ENCODE results near the gene ZNF234. TPM values are rescaled to one million over a fixed set of nuclear protein-coding genes. Genes with fewer than 3 reads are reported as not detected.
A peak's percentile ranks its signal among the peaks of the same experiment; 100 is the strongest.
"Not testable (repeated sequence)": the region's sequence is repeated elsewhere in the genome, so short reads cannot be mapped to it uniquely, and the experiment has no call there.

Gene ZNF234
- total RNA-seq, 1 donor from 2014 or later, result 12.8 TPM

DNA sequence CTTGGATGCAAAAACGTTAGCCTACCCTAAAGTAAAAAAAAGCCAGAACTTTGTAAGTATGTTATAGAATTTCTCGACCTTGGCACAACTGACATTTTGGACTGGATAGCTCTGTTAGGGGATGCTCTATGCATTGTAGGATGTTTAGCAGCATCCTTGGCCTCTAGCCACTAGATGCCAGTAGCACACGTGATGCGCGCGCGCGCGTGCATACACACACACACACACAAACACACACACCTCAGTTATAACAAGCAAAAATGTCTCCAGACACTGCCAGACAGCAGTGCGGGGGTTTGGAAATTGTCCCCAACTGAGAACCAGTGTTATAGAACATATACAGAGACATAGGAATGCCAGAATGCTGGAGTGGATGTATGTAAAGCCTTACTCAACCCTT lies 40.8 kb downstream of the ZNF234 start:
- no peak for DNase-seq

DNA sequence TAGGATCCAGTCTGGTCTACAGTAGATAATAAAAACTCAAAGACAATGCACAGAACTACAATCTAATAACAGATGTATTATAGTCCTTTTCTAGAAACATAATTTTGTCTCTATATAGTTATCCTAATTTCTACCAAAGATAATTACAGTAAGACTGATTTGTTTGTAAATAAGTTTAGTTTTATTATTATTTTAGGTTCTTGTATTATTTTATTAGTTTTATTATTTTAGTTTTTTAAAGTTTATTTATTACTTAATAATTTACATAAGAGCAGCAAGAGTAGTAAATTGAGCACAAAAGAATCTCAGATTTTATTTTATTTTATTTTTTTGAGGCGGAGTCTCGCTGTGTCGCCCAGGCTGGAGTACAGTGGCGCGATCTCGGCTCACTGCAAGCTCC lies 48.7 kb downstream of the ZNF234 start:
- no peak for DNase-seq

DNA sequence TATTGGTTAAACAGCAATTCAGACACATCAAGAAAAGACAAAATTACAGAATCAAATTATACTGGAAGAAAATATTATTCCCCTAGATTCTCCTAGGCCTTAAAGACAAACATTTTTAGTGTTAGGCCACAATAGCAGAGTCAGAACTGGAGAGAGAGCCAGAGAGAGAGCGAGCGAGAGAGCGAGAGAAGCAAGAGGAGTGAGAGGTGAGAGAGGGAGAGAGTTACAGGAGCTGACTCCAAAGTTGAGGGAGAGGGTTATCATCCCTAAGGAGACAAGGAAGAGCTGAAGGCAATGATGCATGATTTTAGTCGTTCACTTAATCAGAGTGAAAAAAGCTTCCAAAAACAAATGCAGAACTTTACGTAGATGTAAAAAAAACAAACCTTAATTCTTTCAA lies 50.8 kb downstream of the ZNF234 start:
- no peak for DNase-seq

GRCh38 chr19:44196772-44197171 lies 55.4 kb downstream of the ZNF234 start:
- DNase-seq, result no peak

GRCh38 chr19:44202470-44202869 lies 61.1 kb downstream of the ZNF234 start:
- DNase-seq, result no peak

DNA sequence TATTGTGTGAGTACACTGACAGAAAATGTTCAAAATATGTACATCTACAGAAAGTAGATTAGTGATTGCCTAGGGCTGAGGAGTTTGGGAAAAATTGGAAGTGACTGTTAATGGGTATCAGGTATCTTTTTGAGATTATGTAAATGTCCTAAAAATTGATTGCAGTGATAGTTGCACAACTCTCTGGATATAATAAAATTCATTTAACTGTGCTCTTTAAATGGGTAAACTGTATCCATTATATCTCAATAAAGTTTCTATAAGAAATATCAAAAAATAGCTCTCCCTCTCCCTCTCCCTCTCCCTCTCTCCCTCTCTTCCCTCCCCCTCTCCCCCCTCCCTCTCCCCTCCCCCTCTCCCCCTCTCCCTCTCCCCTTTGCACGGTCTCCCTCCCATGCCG lies 61.6 kb downstream of the ZNF234 start:
- no peak for DNase-seq

DNA sequence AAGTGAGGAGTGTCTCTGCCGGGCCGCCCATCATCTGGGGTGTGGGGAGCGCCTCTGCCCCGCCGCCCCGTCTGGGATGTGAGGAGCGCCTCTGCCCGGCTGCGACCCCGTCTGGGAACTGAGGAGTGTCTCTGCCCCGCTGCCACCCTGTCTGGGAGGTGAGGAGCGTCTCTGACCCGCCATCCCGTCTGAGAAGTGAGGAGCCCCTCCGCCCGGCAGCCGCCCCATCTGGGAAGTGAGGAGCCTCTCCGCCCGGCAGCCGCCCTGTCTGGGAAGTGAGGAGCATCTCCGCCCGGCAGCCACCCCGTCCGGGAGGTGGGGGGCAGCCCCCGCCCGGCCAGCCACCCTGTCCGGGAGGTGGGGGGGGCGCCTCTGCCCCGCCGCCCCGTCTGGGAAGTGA lies 62.5 kb downstream of the ZNF234 start:
- DNase-seq, result not testable (repeated sequence)

DNA sequence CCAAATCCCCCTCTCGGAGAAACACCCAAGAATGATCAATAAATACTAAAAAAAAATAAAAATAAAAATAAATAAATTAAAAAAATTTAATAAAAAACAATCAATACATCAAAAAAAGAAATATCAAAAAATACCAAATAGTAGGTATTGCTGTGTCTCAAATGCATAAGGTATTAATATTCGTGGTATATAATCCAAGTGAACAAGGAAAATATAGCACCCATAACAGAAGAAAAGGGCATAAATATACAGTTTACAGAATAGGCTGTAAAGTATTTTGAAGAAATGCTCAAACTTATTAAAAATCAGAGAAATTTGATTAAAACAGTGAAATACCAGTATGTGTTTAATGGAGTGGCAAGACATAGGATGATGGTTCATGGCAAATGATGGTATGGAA lies 63.4 kb downstream of the ZNF234 start:
- DNase-seq, result no peak

GRCh38 chr19:44207126-44207803 lies 65.9 kb downstream of the ZNF234 start:
- peak; percentile 96 for DNase-seq

Other genes with a start within 250 kb of the ZNF234 start
- 15.1 TPM for gene ZNF45, start 206.3 kb upstream of the ZNF234 start, total RNA-seq
- 6.5 TPM for gene ZNF221, start 190.3 kb upstream of the ZNF234 start, total RNA-seq
- 8.4 TPM for gene ZNF155, start 157.4 kb upstream of the ZNF234 start, total RNA-seq
- gene ZNF230, start 138.6 kb upstream of the ZNF234 start, total RNA-seq, result 5.0 TPM
- 5.3 TPM for gene ZNF222, start 116.2 kb upstream of the ZNF234 start, total RNA-seq
- 7.1 TPM for gene ZNF223, start 89.5 kb upstream of the ZNF234 start, total RNA-seq
- gene ZNF284, start 69.4 kb upstream of the ZNF234 start, total RNA-seq, result 3.7 TPM
- 35.8 TPM for gene ZNF224, start 47.2 kb upstream of the ZNF234 start, total RNA-seq
- 5.9 TPM for gene ZNF225, start 28.2 kb upstream of the ZNF234 start, total RNA-seq
- 20.3 TPM for gene ZNF226, start 23.5 kb downstream of the ZNF234 start, total RNA-seq
- 20.2 TPM for gene ZNF227, start 71.0 kb downstream of the ZNF234 start, total RNA-seq
- gene ZNF233, start 118.3 kb downstream of the ZNF234 start, total RNA-seq, result 1.2 TPM
- 10.4 TPM for gene ZNF235, start 163.5 kb downstream of the ZNF234 start, total RNA-seq
- 8.3 TPM for gene ZNF112, start 215.1 kb downstream of the ZNF234 start, total RNA-seq

All from skin of body (tissue), 2 donors.